ENCODE results near the gene MAPK1. TPM values are rescaled to one million over a fixed set of nuclear protein-coding genes. Genes with fewer than 3 reads are reported as not detected.

MAPK1 gene
- total RNA-seq, 1 donor, result 46.3 TPM

GRCh38 chr22:21816472-21816786, 51.0 kb downstream of the MAPK1 start:
- Histone ChIP-seq H2AFZ (ENCODE audit: low read length) (no peak overlapping the region), H3K27ac (ENCODE audit: low read depth, low read length) (peak overlapping the region; percentile 93), H3K4me2 (ENCODE audit: insufficient read depth, low read length) (peak overlapping the region; percentile 68), H3K4me3 (ENCODE audit: insufficient read depth, low read length) (no peak overlapping the region), H3K27me3 (ENCODE audit: insufficient read depth, low read length) (no peaks in the 10 kb centered on the region), H3K79me2 (ENCODE audit: insufficient read depth, low read length) (peaks cover 90% of the 10 kb centered on the region), H3K9me3 (ENCODE audit: low read depth, low read length) (no peaks in the 10 kb centered on the region), H4K20me1 (ENCODE audit: insufficient read depth, low read length) (peaks cover 36% of the 10 kb centered on the region), H3K4me1 (ENCODE audit: insufficient read depth, low read length) (peaks cover 20% of the 10 kb centered on the region), H3K36me3 (ENCODE audit: insufficient read depth, low read length) (no peaks in the 10 kb centered on the region)
- TF ChIP-seq CTCF (IDR thresholded peaks at IDR 0.05; ENCODE audit: extremely low read depth, low read depth, low read length), result no peak
- DNase-seq (ENCODE audit: insufficient read length, low spot score, missing footprints), result no peak

GRCh38 chr22:21815958-21816357, 51.5 kb downstream of the MAPK1 start:
- H2AFZ ChIP-seq (ENCODE audit: low read length), result no peak overlapping the region
- no peaks in the 10 kb centered on the region for H3K27me3 ChIP-seq (ENCODE audit: insufficient read depth, low read length)
- H3K4me3 ChIP-seq (ENCODE audit: insufficient read depth, low read length), result no peak overlapping the region
- peaks cover 90% of the 10 kb centered on the region for H3K79me2 ChIP-seq (ENCODE audit: insufficient read depth, low read length)
- TF ChIP-seq CTCF (IDR thresholded peaks at IDR 0.05; ENCODE audit: extremely low read depth, low read depth, low read length), result no peak
- H3K4me2 ChIP-seq (ENCODE audit: insufficient read depth, low read length), result peak overlapping the region; percentile 68
- peaks cover 38% of the 10 kb centered on the region for H4K20me1 ChIP-seq (ENCODE audit: insufficient read depth, low read length)
- H3K9me3 ChIP-seq (ENCODE audit: low read depth, low read length), result no peaks in the 10 kb centered on the region
- DNase-seq (ENCODE audit: insufficient read length, low spot score, missing footprints), result no peak
- peak overlapping the region; percentile 93 for H3K27ac ChIP-seq (ENCODE audit: low read depth, low read length)
- no peaks in the 10 kb centered on the region for H3K36me3 ChIP-seq (ENCODE audit: insufficient read depth, low read length)
- peaks cover 20% of the 10 kb centered on the region for H3K4me1 ChIP-seq (ENCODE audit: insufficient read depth, low read length)

GRCh38 chr22:21815357-21815756, 52.1 kb downstream of the MAPK1 start:
- Histone ChIP-seq H3K4me2 (ENCODE audit: insufficient read depth, low read length) (no peak overlapping the region), H3K4me1 (ENCODE audit: insufficient read depth, low read length) (peaks cover 20% of the 10 kb centered on the region), H3K36me3 (ENCODE audit: insufficient read depth, low read length) (no peaks in the 10 kb centered on the region), H3K79me2 (ENCODE audit: insufficient read depth, low read length) (peaks cover 92% of the 10 kb centered on the region), H3K27ac (ENCODE audit: low read depth, low read length) (peak overlapping the region; percentile 93), H2AFZ (ENCODE audit: low read length) (no peak overlapping the region), H3K9me3 (ENCODE audit: low read depth, low read length) (no peaks in the 10 kb centered on the region), H4K20me1 (ENCODE audit: insufficient read depth, low read length) (peaks cover 39% of the 10 kb centered on the region), H3K27me3 (ENCODE audit: insufficient read depth, low read length) (no peaks in the 10 kb centered on the region), H3K4me3 (ENCODE audit: insufficient read depth, low read length) (no peak overlapping the region)
- TF ChIP-seq CTCF (IDR thresholded peaks at IDR 0.05; ENCODE audit: extremely low read depth, low read depth, low read length), result no peak
- DNase-seq (ENCODE audit: insufficient read length, low spot score, missing footprints), result no peak

- no peak for TF ChIP-seq CTCF (IDR thresholded peaks at IDR 0.05; ENCODE audit: extremely low read depth, low read depth, low read length)
- no peak overlapping the region for H3K4me3 ChIP-seq (ENCODE audit: insufficient read depth, low read length)
- peaks cover under 1% of the 10 kb centered on the region for H3K36me3 ChIP-seq (ENCODE audit: insufficient read depth, low read length)
- peaks cover 34% of the 10 kb centered on the region for H4K20me1 ChIP-seq (ENCODE audit: insufficient read depth, low read length)
- H3K4me1 ChIP-seq (ENCODE audit: insufficient read depth, low read length), result peaks cover 10% of the 10 kb centered on the region
- no peak overlapping the region for H3K4me2 ChIP-seq (ENCODE audit: insufficient read depth, low read length)
- no peak overlapping the region for H2AFZ ChIP-seq (ENCODE audit: low read length)
- H3K79me2 ChIP-seq (ENCODE audit: insufficient read depth, low read length), result peaks cover 92% of the 10 kb centered on the region
- H3K27ac ChIP-seq (ENCODE audit: low read depth, low read length), result no peak overlapping the region
- no peaks in the 10 kb centered on the region for H3K9me3 ChIP-seq (ENCODE audit: low read depth, low read length)
- no peak for DNase-seq (ENCODE audit: insufficient read length, low spot score, missing footprints)
- H3K27me3 ChIP-seq (ENCODE audit: insufficient read depth, low read length), result no peaks in the 10 kb centered on the region
Measured at GRCh38 chr22:21811982-21812381, 55.5 kb downstream of the MAPK1 start.
